HG02798 (cell line): ENCODE results near the gene FAM98C.
"Not testable (repeated sequence)": the region's sequence is repeated elsewhere in the genome, so short reads cannot be mapped to it uniquely, and the experiment has no call there.

Source experiments
- ATAC-seq: cut with Tn5 transposase; IDR thresholded peaks from one replicate; pipeline ENCODE4 v1.9.1; 2021; ENCODE audit warnings: mild to moderate bottlenecking; ENCODE audit not compliant: unreplicated experiment, poor library complexity

Gene FAM98C

GRCh38 chr19:38392707-38393308 is 10.1 kb upstream of the FAM98C start:
- ATAC-seq: no peak

- no peak for ATAC-seq
Measured at GRCh38 chr19:38394488-38394887, 8.4 kb upstream of the FAM98C start.

GRCh38 chr19:38395381-38396114 is 7.3 kb upstream of the FAM98C start:
- ATAC-seq: no peak

- no peak for ATAC-seq
Measured at GRCh38 chr19:38399081-38399480, 3.8 kb upstream of the FAM98C start.

- no peak for ATAC-seq
Measured at GRCh38 chr19:38399537-38399936, 3.4 kb upstream of the FAM98C start.

- no peak for ATAC-seq
Measured at GRCh38 chr19:38400361-38400760, 2.5 kb upstream of the FAM98C start.

- ATAC-seq: no peak
Measured at GRCh38 chr19:38401148-38401547, 1.7 kb upstream of the FAM98C start.

DNA sequence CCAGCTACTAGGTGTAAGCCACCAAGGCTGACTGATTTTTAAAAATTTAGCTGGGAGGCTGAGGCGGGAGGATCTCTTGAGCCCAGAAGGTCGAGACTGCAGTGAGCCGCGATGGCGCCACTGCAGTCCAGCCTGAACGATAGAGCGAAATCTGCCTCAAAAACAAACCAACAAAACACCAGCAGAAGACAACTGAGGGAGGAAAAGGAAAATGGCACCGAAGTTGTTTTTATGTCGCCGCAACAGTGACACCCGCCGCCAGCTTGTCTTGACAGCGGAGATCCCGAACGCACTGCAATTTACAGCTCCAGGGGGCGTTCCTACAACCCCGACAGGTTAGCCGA is 298 bp upstream of the FAM98C start:
- no peak for ATAC-seq

- no peak for ATAC-seq
Measured at GRCh38 chr19:38404858-38405257, 2.0 kb downstream of the FAM98C start.

GRCh38 chr19:38405276-38405675 is 2.4 kb downstream of the FAM98C start:
- no peak for ATAC-seq

- no peak for ATAC-seq
Measured at GRCh38 chr19:38409631-38410133, 6.8 kb downstream of the FAM98C start.

- ATAC-seq: not testable (repeated sequence)
Measured at GRCh38 chr19:38410407-38410806, 7.5 kb downstream of the FAM98C start.

DNA sequence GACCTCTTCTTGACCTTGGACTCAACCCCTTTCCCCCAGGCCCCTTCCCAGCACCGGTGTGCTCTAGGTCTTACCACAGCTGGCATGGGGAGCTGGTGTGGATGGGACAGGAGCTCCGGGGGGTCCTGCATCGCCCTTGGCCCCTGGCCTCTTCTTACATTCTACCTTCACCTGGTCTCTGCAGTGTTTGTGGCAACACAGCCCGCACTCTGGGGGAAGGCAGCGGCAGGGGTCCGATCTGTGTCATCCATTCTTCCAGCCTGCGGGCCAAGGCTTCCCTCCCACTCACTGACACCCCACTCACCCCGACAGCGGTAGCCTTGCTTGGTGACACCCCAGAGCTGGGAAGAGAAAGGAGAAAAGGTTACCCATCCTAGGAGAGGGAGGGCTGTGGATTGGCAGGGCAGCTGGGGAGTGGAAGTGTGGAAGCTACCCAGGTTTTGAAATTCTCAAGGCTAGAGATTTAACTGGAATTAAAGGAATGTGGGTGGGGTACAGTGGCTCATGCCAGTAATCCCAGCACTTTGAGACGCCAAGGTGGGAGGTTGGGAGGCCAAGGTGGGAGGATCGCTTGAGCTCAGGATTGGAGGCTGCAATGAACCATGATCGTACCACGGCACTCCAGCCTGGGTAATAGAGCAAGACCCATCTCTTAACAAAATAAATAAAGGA is 8.3 kb downstream of the FAM98C start:
- ATAC-seq: no peak

GRCh38 chr19:38411898-38412297 is 9.0 kb downstream of the FAM98C start:
- ATAC-seq: not testable (repeated sequence)

DNA sequence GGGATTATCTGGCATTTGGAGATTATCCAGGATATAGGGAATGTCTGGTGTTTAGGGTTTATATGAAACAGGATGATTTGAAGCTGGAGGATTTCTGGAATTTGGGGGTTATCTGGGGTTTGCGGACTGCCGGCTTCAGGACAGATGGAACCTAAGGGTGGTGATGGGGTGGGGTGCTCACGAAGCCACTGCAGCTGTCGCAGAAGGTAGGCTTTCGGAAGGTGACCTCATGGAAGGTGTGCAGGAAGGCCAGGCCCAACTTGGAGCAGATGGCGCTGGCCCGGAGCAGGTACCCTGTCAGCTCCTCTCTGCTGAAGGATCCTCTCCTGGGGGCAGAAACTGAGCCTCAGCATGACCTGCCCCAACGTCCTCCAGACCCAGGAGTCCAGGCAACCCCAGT is 9.6 kb downstream of the FAM98C start:
- ATAC-seq: no peak

- ATAC-seq: no peak
Measured at GRCh38 chr19:38412961-38413360, 10.1 kb downstream of the FAM98C start.

DNA sequence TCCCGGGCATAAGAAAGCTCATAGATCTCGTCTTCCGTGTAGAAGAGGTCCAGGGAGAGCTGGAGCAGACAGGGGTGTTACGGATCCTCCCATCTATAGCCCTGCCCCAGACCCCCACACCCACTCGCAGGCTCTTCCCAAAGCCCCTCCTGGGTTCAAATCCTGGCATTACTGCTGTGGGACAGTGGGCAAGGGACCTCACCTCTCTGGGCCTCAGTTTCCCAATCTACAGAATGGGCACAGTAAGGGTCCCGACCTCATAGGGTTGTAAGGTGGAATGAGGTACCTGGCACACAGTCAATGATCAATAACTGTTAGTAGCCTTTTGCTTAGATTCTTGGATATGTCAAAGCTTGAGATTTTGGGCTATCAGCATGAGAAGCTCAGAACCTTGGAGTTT is 10.5 kb downstream of the FAM98C start:
- no peak for ATAC-seq

GRCh38 chr19:38417146-38417543 is 14.3 kb downstream of the FAM98C start:
- ATAC-seq: no peak

GRCh38 chr19:38417544-38418506 is 14.9 kb downstream of the FAM98C start:
- no peak for ATAC-seq

DNA sequence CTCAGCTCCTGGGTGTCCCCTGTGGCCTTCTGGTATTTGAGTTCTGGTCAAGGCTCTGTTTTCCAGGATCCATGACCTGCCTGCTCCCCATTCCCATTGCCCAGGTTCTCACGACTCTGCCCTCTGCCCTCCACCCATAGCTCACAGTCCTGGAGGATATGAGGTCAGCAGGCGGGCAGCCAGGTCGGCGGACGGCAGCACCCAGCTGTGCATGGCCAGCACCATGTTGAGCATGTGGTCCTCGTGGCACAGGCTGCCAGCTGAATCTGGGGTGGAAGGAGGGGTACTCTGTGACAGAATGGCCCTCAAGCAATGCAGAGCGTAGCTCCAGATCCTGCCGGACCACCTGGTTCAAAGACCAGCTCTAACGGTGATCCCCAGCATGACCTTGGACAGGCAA is 18.0 kb downstream of the FAM98C start:
- ATAC-seq: no peak
